ENCODE results near the gene SPOP.
"Not testable (repeated sequence)": the region's sequence is repeated elsewhere in the genome, so short reads cannot be mapped to it uniquely, and the experiment has no call there.

DNA sequence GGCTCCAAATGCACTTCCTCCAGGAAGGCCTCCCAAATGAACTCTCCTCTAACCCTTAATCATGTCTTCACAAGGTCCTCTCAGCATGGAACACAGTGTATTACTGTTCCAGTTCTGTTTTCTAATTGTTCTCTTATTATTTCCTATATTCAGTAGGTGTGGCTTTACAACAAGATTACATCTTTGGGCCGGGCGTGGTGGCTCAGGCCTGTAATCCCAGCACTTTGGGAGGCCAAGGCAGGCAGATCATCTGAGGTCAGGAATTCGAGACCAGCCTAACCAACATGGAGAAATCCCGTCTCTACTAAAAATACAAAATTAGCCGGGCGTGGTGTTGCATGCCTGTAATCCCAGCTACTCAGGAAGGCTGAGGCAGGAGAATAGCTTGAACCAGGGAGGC, 4.2 kb downstream of the SPOP start:
- TF ChIP-seq, protein P1, sequence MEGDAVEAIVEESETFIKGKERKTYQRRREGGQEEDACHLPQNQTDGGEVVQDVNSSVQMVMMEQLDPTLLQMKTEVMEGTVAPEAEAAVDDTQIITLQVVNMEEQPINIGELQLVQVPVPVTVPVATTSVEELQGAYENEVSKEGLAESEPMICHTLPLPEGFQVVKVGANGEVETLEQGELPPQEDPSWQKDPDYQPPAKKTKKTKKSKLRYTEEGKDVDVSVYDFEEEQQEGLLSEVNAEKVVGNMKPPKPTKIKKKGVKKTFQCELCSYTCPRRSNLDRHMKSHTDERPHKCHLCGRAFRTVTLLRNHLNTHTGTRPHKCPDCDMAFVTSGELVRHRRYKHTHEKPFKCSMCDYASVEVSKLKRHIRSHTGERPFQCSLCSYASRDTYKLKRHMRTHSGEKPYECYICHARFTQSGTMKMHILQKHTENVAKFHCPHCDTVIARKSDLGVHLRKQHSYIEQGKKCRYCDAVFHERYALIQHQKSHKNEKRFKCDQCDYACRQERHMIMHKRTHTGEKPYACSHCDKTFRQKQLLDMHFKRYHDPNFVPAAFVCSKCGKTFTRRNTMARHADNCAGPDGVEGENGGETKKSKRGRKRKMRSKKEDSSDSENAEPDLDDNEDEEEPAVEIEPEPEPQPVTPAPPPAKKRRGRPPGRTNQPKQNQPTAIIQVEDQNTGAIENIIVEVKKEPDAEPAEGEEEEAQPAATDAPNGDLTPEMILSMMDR (IDR thresholded peaks at IDR 0.05; ENCODE audit: insufficient read depth, low read depth, low read length): not testable (repeated sequence)
- not testable (repeated sequence) for TF ChIP-seq EZH2 (IDR thresholded peaks at IDR 0.05; ENCODE audit: insufficient read depth, low read length)
